ENCODE measurements around the gene AGPAT2.

Gene AGPAT2

DNA sequence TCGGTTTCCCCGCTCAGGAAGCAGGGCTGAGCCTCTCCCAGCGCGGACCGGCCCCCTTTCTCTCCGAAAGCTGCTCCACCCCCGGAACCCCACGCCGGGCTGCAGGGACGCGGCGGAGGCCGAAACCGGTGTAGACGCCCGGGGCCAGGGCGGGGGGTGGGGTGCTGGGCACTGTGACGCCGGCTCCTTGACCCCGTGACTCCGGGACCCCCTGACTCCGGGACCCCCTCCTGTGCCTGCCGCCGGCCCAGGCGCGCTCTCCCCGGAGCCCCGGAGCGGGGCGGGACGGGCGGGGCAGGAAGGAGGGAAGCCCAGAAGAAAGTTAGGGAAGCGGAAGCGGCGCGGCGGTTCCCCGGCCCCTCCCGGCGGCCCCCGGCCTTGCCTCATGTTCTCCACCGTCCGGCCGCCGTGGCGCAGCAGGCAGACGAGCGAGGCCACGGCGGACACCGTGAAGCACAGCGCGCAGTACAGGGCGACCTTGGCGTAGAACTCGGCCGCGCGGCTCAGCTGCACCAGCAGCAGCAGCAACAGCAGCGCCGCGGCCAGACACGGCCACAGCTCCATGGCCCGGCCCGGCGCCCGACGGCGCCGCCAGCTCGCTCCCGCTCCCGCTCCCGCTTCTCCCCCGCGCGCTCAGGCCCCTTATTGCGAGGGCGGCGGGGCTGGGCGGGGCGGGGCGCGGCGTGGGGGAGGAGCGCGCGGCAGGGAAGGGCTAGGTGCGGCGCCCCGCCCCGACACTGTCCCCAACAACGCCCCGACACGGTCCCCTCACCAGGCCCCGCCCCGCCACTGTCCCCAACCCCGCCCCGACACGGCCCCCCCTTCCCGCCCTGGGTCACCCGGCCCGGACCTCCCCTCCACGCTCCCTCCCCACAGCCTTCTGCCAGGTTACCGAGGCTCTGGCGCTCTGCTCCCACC, at the start of gene AGPAT2:
AGPAT2 (minus strand) TSS at position 664 of the 918 bp plus-strand sequence; CDS start at position 564, 100 bp downstream.
- no peak for DNase-seq (ENCODE audit: low read depth)

- DNase-seq (ENCODE audit: low read depth): no peak
Measured at GRCh38 chr9:136735812-136736480, 48.7 kb upstream of the AGPAT2 start.

GRCh38 chr9:136734837-136735496, 47.7 kb upstream of the AGPAT2 start:
- DNase-seq (ENCODE audit: low read depth): no peak

GRCh38 chr9:136733611-136734010, 46.4 kb upstream of the AGPAT2 start:
- no peak for DNase-seq (ENCODE audit: low read depth)

- no peak for DNase-seq (ENCODE audit: low read depth)
Measured at GRCh38 chr9:136732444-136733178, 45.4 kb upstream of the AGPAT2 start.

- no peak for DNase-seq (ENCODE audit: low read depth)
Measured at GRCh38 chr9:136729926-136730325, 42.7 kb upstream of the AGPAT2 start.

DNA sequence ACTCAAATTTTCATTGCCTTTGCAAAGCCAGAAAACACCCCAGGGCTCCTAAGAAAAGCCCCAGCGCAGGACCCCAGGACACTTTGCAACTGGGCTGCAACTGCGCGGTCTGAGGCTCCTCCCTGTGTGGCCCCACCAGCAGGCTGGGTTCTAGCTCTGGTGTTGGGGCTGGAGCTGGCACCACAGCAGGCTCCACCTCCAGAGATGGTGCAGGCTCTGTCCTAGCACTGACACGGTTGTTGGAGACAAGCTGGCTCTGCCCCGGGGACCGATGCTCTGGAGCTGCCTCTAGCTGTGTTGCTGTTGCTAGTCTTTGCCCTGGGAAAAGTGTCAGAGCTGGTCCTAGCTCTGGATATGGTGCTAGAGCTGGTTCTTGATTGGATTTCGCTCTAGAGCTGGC, 41.9 kb upstream of the AGPAT2 start:
- DNase-seq (ENCODE audit: low read depth): no peak

DNA sequence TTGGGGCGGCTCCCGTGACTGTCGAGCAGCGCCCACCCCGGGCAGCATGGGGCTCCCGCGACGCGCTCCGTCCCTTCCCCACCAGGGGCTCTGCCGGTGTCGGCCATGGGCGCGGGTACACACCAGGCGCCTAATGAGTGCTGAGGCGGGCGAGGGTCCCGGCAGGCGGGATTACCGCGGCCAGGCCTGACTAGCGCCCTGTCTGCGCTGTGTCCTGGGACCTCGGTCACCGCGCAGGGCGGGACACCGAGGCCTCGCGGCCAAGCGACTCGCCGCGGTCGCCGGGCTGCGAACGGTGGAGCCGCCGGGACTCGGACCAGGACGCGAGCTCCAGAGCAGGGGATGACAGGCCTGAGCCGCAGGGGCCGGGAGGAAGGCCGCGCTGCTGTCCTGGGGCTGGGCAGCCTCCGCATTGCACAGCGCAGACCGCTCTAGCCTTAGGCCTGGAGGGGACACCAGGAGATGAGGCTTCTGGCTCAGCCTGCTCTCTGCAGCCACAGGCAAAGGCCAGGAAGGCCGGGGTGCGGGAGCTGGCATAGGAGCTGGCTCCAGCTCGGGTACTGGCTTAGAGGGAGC, 41.4 kb upstream of the AGPAT2 start:
- no peak for DNase-seq (ENCODE audit: low read depth)

DNA sequence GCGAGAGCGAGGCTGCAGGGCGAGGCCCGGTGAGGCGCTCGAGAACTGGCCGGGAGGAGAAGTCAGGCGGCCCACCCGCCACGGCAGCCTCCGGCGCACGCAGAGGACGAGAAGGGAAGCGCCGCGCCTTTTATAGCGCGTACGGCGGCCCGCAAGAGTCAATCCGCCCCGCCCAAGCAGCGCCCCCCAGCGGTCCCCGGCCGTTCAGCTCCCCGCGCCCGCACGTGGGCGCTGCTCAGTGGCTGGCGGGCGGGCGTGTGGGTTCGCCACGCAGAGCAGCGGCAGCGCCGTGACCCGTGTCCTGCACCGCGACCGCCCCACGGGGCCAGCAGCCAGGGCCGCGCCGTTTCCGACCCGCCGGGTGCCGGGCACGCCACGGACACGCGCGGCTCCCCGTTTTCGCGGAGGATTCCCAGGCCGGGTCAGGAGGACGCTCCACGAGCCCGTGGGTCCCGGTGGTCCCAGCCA, 40.9 kb upstream of the AGPAT2 start:
- no peak for DNase-seq (ENCODE audit: low read depth)

DNA sequence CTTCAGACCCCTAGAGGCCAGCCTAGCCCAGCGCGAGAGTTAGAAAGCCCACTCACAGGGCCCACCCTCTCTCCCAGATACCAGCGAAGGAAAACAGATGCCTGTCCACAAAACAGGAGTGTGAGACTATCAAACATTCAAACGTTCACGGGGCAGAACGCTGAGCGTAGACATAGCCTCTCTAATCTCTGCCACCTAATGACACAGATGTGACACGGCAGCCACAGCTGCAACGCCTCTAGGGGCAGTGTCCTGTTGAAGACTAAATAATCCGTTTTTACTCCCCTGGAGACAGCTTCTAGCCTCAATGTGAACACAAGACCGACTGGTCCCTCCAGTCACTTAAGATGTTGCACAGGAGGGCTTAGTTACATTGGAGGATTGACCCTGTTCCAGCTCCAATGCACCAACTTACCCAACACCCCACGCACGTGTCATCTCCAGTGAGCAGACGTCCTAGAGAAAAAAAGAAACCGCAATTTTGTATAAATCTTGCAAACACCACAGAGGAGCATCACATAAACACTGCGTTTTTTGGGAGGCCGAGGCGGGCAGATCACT, 39.5 kb upstream of the AGPAT2 start:
- DNase-seq (ENCODE audit: low read depth): no peak

- DNase-seq (ENCODE audit: low read depth): no peak
Measured at GRCh38 chr9:136726118-136726517, 38.9 kb upstream of the AGPAT2 start.

DNA sequence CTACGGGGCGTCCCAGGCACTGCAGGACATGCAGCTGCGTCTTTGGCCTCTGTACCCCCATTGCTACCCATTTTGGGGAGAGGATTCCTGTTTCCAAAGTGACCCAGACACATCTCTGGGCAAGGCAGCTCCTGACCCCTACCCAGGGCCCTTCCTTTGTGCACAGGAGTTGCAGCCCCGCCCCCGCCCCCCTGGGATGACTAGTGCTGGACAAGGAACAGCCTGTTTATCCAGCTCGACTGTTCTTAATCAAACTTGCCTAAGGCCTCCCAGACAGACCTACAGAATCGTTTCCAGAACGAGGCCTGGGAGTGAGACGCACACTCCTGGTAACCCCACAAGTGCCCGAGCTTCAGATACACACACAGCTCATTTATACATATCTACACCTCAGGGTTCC, 38.4 kb upstream of the AGPAT2 start:
- no peak for DNase-seq (ENCODE audit: low read depth)

DNA sequence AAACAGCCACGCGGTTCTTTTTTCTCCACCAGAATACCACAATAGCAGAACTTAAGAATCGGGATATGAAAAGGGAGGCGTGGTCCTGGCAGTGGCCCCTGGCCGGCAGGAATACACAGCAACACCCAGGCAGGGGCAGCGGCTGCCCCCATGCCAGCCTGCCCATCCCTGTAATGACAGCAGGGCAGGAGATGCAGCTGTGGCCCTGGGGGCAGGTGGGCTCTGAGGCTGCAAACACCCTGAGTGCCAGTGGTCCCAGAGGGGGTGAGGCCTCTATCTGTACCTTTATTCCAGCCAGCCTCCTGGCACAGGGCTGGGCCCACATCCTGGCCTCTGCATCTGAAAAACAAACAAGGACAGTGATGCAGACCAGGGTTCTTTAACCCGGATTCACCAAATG, 37.5 kb upstream of the AGPAT2 start:
- no peak for DNase-seq (ENCODE audit: low read depth)

DNA sequence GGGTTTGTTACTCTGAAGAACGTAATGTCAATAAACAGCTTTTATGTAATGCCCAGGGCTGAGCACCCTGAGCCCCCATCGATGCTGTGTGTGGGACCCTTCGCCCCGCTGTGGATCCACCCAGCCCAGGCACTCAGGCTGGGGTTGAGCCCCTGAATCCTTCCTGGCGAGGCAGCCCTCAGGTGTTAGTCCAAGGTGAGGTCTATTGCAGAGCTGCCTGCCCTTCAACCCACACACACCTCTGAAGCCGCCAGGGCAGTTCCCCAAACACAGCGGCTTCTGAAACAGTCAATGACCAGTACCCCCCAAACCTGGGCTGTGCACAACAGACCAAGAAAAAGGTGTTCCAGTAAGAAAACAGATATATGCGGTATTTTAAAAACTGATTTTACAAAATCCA, 36.7 kb upstream of the AGPAT2 start:
- no peak for DNase-seq (ENCODE audit: low read depth)

- DNase-seq (ENCODE audit: low read depth): no peak
Measured at GRCh38 chr9:136723362-136723976, 36.2 kb upstream of the AGPAT2 start.

DNA sequence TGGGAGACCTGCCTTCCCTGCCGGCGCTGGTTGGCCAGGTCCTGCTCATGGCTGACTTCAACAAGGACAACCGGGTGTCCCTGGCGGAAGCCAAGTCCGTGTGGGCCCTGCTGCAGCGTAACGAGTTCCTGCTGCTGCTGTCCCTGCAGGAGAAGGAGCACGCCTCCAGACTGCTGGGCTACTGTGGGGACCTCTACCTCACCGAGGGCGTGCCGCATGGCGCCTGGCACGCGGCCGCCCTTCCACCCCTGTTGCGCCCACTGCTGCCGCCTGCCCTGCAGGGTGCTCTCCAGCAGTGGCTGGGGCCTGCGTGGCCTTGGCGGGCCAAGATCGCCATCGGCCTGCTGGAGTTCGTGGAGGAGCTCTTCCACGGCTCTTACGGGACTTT, 35.7 kb upstream of the AGPAT2 start:
- no peak for DNase-seq (ENCODE audit: low read depth)

GRCh38 chr9:136722093-136722968, 35.1 kb upstream of the AGPAT2 start:
- no peak for DNase-seq (ENCODE audit: low read depth)

- DNase-seq (ENCODE audit: low read depth): no peak
Measured at GRCh38 chr9:136721339-136722092, 34.3 kb upstream of the AGPAT2 start.

DNA sequence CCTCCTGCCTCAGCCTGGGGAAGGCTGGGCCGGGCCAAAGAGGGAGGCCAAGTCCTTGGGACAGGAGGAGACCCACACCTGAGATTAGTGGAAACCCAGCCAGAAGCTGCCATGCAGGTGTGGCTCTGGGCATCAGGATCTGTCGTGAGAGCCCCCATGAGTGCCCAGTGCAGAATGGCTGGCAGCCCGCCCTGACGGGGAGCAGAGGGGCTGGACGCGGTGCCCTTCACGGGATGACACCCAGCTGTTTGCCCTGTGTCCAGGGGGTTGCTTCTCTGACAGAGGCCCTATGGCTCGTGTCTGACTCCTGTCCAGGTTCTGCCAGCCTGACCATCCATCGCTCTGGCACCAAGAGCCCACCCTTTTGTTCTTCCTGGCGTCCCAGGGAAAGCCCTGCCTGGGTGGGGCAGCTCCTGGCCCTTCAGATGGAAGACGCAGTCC, 33.7 kb upstream of the AGPAT2 start:
- DNase-seq (ENCODE audit: low read depth): no peak

Data from GM04503 (cell line).